H1 (cell line): Measurements from ENCODE around the gene NHLRC2. TPM values are rescaled to one million over a fixed set of nuclear protein-coding genes. Genes with fewer than 3 reads are reported as not detected.

ENCODE experiments used
- CTCF ChIA-PET: fragments of 300-600 bp; sonication (Branson Sonifier 250); formaldehyde crosslinking; loops from one replicate; lab custom pipeline; 2021; ENCODE audit not compliant: partially characterized antibody; lab: Charles Lee
- POLR2A ChIA-PET: fragments of 300-600 bp; sonication (Branson Sonifier 250); formaldehyde crosslinking; loops from one replicate; lab custom pipeline; 2021; ENCODE audit warnings: inconsistent platforms; ENCODE audit not compliant: partially characterized antibody; lab: Charles Lee
- DNase-seq, 2 experiments: peaks; one replicate each; pipeline versions ENCODE4 v3.0.0 to v3.0.0-alpha.2; 2010 to 2022; ENCODE audit warnings: low spot score in 2 of 2, low read depth in 1 of 2, mixed read lengths in 1 of 2
- FAIRE-seq: peaks from 2 replicates; lab custom pipeline; 2011; peaks lifted over from hg19 to GRCh38; lab: Jason Lieb, UNC
- H2AFZ ChIP-seq: 2 replicates; pipeline ENCODE4 v1.8.1; 2012; ENCODE audit warnings: low read length, inconsistent platforms
- H2AK5ac ChIP-seq: 2 replicates; pipeline ENCODE4 v1.6.1; 2013; ENCODE audit warnings: low read depth, low read length
- H2BK120ac ChIP-seq: replicated peaks from 2 replicates; pipeline ENCODE3; 2013; ENCODE audit warnings: low read depth, low read length, inconsistent platforms
- H2BK12ac ChIP-seq: 2 replicates; pipeline ENCODE4 v1.6.1; 2013; ENCODE audit warnings: low read depth, low read length
- H2BK15ac ChIP-seq: 2 replicates; pipeline ENCODE4 v1.6.1; 2013; ENCODE audit warnings: low read length
- H2BK20ac ChIP-seq: 2 replicates; pipeline ENCODE4 v1.6.1; 2013; ENCODE audit warnings: low read length
- H2BK5ac ChIP-seq: 2 replicates; pipeline ENCODE4 v1.6.1; 2013; ENCODE audit warnings: low read depth, low read length
- H3K14ac ChIP-seq: 2 replicates; pipeline ENCODE4 v1.6.1; 2013; ENCODE audit warnings: inconsistent platforms; ENCODE audit not compliant: insufficient read length
- H3K18ac ChIP-seq: 2 replicates; pipeline ENCODE4 v1.6.1; 2013; ENCODE audit warnings: low read length; ENCODE audit errors: extremely low read depth
- H3K23ac ChIP-seq: 2 replicates; pipeline ENCODE4 v1.6.1; 2013; ENCODE audit warnings: inconsistent platforms; ENCODE audit not compliant: insufficient read length
- H3K23me2 ChIP-seq: 2 replicates; pipeline ENCODE4 v1.6.1; 2013; ENCODE audit warnings: low read depth, low read length
- H3K27ac ChIP-seq: 2 replicates; pipeline ENCODE4 v1.6.1; 2011; ENCODE audit warnings: low read depth, low read length, inconsistent platforms
- H3K27me3 ChIP-seq, 4 experiments: replicated peaks in 1 of 4; 1 replicate in 1 of 4; 2 replicates in 3 of 4; pipeline versions ENCODE4 v1.6.1 to v1.8.1; 2011 to 2013; ENCODE audit warnings: low read length in 3 of 4, mild to moderate bottlenecking in 3 of 4, inconsistent platforms in 2 of 4, mixed read lengths in 2 of 4, moderate library complexity in 1 of 4; ENCODE audit not compliant: control insufficient read depth in 3 of 4, insufficient read depth in 3 of 4; ENCODE audit errors: extremely low read depth in 1 of 4
- H3K36me3 ChIP-seq, 4 experiments: 2 replicates each; pipeline versions ENCODE4 v1.6.1 to v1.8.1; 2011 to 2013; ENCODE audit warnings: mild to moderate bottlenecking in 4 of 4, low read length in 3 of 4, moderate library complexity in 2 of 4, control low read depth in 1 of 4, inconsistent platforms in 1 of 4; ENCODE audit not compliant: insufficient read depth in 4 of 4, control insufficient read depth in 2 of 4
- H3K4ac ChIP-seq: replicated peaks from 2 replicates; pipeline ENCODE3; 2013; ENCODE audit warnings: low read length, low read depth, mixed read lengths, inconsistent platforms; ENCODE audit not compliant: insufficient read length
- H3K4me1 ChIP-seq, 4 experiments: replicated peaks in 1 of 4; 1 replicate in 1 of 4; 2 replicates in 3 of 4; pipeline versions ENCODE4 v1.6.1 to v1.8.1; 2011 to 2013; ENCODE audit warnings: low read length in 3 of 4, inconsistent platforms in 2 of 4, mixed read lengths in 1 of 4; ENCODE audit not compliant: insufficient read depth in 4 of 4, control insufficient read depth in 3 of 4
- H3K4me2 ChIP-seq, 2 experiments: 2 replicates each; pipeline versions ENCODE4 v1.6.1 to v1.8.1; 2011 to 2013; ENCODE audit warnings: low read depth in 2 of 2, low read length in 2 of 2, control low read depth in 1 of 2, inconsistent platforms in 1 of 2, mild to moderate bottlenecking in 1 of 2; ENCODE audit not compliant: insufficient read depth in 1 of 2
- H3K4me3 ChIP-seq, 4 experiments: fragments of 200-600, 300-600 bp in 1 of 4; sonication (generic), shearing (Covaris generic), sonication (Bioruptor Twin) in 1 of 4; 2 replicates each; pipeline versions ENCODE4 v1.5.1 to v1.8.1; 2011 to 2016; ENCODE audit warnings: low read length in 4 of 4, low read depth in 3 of 4, control low read depth in 2 of 4, inconsistent platforms in 2 of 4, mild to moderate bottlenecking in 2 of 4, mixed read lengths in 1 of 4, moderate library complexity in 1 of 4; ENCODE audit not compliant: insufficient read depth in 2 of 4; ENCODE audit errors: extremely low read depth in 1 of 4
- H3K56ac ChIP-seq: replicated peaks from 2 replicates; pipeline ENCODE3; 2013; ENCODE audit warnings: low read depth, mild to moderate bottlenecking, mixed read lengths, low read length, inconsistent platforms; ENCODE audit not compliant: insufficient read length
- H3K79me1 ChIP-seq: 2 replicates; pipeline ENCODE4 v1.6.1; 2013; ENCODE audit warnings: low read depth, low read length, control low read depth
- H3K79me2 ChIP-seq, 2 experiments: 2 replicates each; pipeline versions ENCODE4 v1.6.1 to v1.8.1; 2012 to 2013; ENCODE audit warnings: low read length in 2 of 2, mild to moderate bottlenecking in 2 of 2, inconsistent platforms in 1 of 2; ENCODE audit not compliant: insufficient read depth in 2 of 2, control insufficient read depth in 1 of 2
- H3K9ac ChIP-seq, 4 experiments: replicated peaks in 1 of 4; 1 replicate in 1 of 4; 2 replicates in 3 of 4; pipeline versions ENCODE4 v1.6.1 to v1.8.1; 2011 to 2013; ENCODE audit warnings: low read depth in 3 of 4, low read length in 3 of 4, control low read depth in 2 of 4, mild to moderate bottlenecking in 2 of 4, moderate library complexity in 2 of 4, inconsistent platforms in 1 of 4; ENCODE audit errors: extremely low read depth in 1 of 4
- H3K9me3 ChIP-seq, 2 experiments: 2 replicates each; pipeline versions ENCODE4 v1.6.1 to v1.8.1; 2012 to 2013; ENCODE audit warnings: mild to moderate bottlenecking in 2 of 2, moderate library complexity in 2 of 2, control low read depth in 1 of 2, inconsistent platforms in 1 of 2, low read depth in 1 of 2, low read length in 1 of 2, mixed read lengths in 1 of 2; ENCODE audit not compliant: insufficient read depth in 2 of 2
- H4K20me1 ChIP-seq, 2 experiments: replicated peaks in 1 of 2; 2 replicates each; pipeline versions ENCODE3 to v1.8.1; 2011 to 2013; ENCODE audit warnings: inconsistent platforms in 2 of 2, low read length in 2 of 2, mild to moderate bottlenecking in 1 of 2; ENCODE audit not compliant: insufficient read depth in 2 of 2, control insufficient read depth in 1 of 2
- H4K5ac ChIP-seq: 2 replicates; pipeline ENCODE4 v1.6.1; 2013; ENCODE audit warnings: low read length, low read depth, mixed read lengths, inconsistent platforms; ENCODE audit not compliant: insufficient read length
- H4K8ac ChIP-seq: 2 replicates; pipeline ENCODE4 v1.8.0; 2013; ENCODE audit warnings: mild to moderate bottlenecking, moderate library complexity, low read length, inconsistent platforms; ENCODE audit not compliant: insufficient read depth; ENCODE audit errors: extremely low read depth
- H4K91ac ChIP-seq: replicated peaks from 2 replicates; pipeline ENCODE3; 2013; ENCODE audit warnings: low read length, mixed read lengths, inconsistent platforms; ENCODE audit not compliant: insufficient read length
- CHD1 ChIP-seq: IDR thresholded peaks from 2 replicates; pipeline ENCODE4 v1.6.1; 2012; ENCODE audit warnings: low read depth, low read length, improper control_type of control experiment
- WGBS, 2 experiments: shearing (Covaris generic) in 1 of 2; methylation state at CpG; one replicate each; pipeline versions ENCODE4 v1.1.6 to v1.1.7; 2013 to 2015; ENCODE audit warnings: low lambda C conversion rate in 2 of 2, mixed read lengths in 2 of 2, inconsistent platforms in 1 of 2, low coverage in 1 of 2, missing lambda C conversion rate in 1 of 2; ENCODE audit not compliant: insufficient replicate concordance in 2 of 2, insufficient coverage in 1 of 2, insufficient read length in 1 of 2; ENCODE audit errors: extremely low coverage in 1 of 2, missing lambda C conversion rate in 1 of 2; 5-methylcytosine and 5-hydroxymethylcytosine counted together
- polyA plus RNA-seq, 7 experiments: library from polyadenylated mRNA; depleted of rRNA in 3 of 7; stranded (reverse) in 5 of 7; unstranded in 2 of 7; fragments of >200 nt in 5 of 7; fragments of 200-250 nt in 2 of 7; gene quantifications; 1 replicate in 5 of 7; 2 replicates in 1 of 7; 4 replicates in 1 of 7; pipeline versions ENCODE4 v1.2.1 to v1.2.3, GENCODE V29; 2011 to 2013; ENCODE audit warnings: missing spikeins in 2 of 7, mixed read lengths in 2 of 7
- total RNA-seq: library from RNA; stranded (reverse); fragmentation: NEBNext Ultra II Directional; extraction: Animal tissue kit (Norgen Biotek cat#: 25700); gene quantifications from 2 replicates; pipeline ENCODE4 v1.2.1, GENCODE V29; 2021
- TF ChIP-seq, protein P1 (sequence below): IDR thresholded peaks from 2 replicates; pipeline ENCODE4 v1.6.1; 2011; ENCODE audit warnings: low read length, improper control_type of control experiment

The NHLRC2 gene
- total and polyA plus RNA-seq, 2 of the 8 experiments (the other 6 are each of a cell fraction or from before 2014, with no cell fraction given): 4.9 to 25.6 TPM

GRCh38 chr10:113846036-113846435, 8.4 kb upstream of the NHLRC2 start:
- no peak overlapping the region for H3K4ac ChIP-seq
- WGBS, 2 experiments: 86% methylated on average over 2 of the region's 2 CpGs; no CpG with 5 or more reads in 1 of the 2 experiments
- no peak overlapping the region for H3K4me3 ChIP-seq
- H3K14ac ChIP-seq: no peak overlapping the region
- peaks cover 0 to 16% (median 3%) of the 10 kb centered on the region in 4 experiments; a peak in 4 of 8 replicates for H3K36me3 ChIP-seq
- H3K79me2 ChIP-seq: 0 out of 4 replicates have a peak, but pooled peaks cover 0 to 2% of the 10 kb centered on the region in 2 experiments
- H2AK5ac ChIP-seq: no peak overlapping the region
- H4K20me1 ChIP-seq: no peaks in the 10 kb centered on the region
- no peak overlapping the region for H4K91ac ChIP-seq
- no peak overlapping the region for H2BK20ac ChIP-seq
- H2BK15ac ChIP-seq: no peak overlapping the region
- H3K9ac ChIP-seq: no peak overlapping the region
- H3K27ac ChIP-seq: no peak overlapping the region
- H2BK12ac ChIP-seq: no peak overlapping the region
- H3K79me1 ChIP-seq: no peaks in the 10 kb centered on the region
- peaks cover 0 to 5% (median 0%) of the 10 kb centered on the region in 4 experiments; a peak in 1 of 7 replicates for H3K4me1 ChIP-seq
- ChIA-PET CTCF (no interaction called here), POLR2A (no interaction called here)
- no peaks in the 10 kb centered on the region for H3K23me2 ChIP-seq
- no peak overlapping the region for H2BK5ac ChIP-seq
- no peak overlapping the region for H2BK120ac ChIP-seq
- no peak for FAIRE-seq
- no peak overlapping the region for H4K8ac ChIP-seq
- H2AFZ ChIP-seq: no peak overlapping the region
- H3K56ac ChIP-seq: no peak overlapping the region
- no peak overlapping the region for H3K18ac ChIP-seq
- no peak for DNase-seq
- H4K5ac ChIP-seq: no peak overlapping the region
- H3K9me3 ChIP-seq: no peaks in the 10 kb centered on the region
- no peak overlapping the region for H3K4me2 ChIP-seq
- H3K23ac ChIP-seq: no peak overlapping the region
- no peaks in the 10 kb centered on the region for H3K27me3 ChIP-seq
- TF ChIP-seq CHD1: no peak
- TF ChIP-seq, protein P1, sequence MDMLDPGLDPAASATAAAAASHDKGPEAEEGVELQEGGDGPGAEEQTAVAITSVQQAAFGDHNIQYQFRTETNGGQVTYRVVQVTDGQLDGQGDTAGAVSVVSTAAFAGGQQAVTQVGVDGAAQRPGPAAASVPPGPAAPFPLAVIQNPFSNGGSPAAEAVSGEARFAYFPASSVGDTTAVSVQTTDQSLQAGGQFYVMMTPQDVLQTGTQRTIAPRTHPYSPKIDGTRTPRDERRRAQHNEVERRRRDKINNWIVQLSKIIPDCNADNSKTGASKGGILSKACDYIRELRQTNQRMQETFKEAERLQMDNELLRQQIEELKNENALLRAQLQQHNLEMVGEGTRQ: no peak
